Thyroid gland (tissue), 4 donors: ENCODE results near the gene HIPK3.

ENCODE experiments used
- CTCF ChIP-seq, 6 experiments: fragments of 200-600 bp in 3 of 6; fragments of 450-650 bp in 3 of 6; sonication (generic) in 3 of 6; IDR thresholded peaks; one replicate each; pipeline ENCODE4 v1.5.1; 2016 to 2019; ENCODE audit warnings: antibody characterized with exemption in 6 of 6, mild to moderate bottlenecking in 2 of 6, inconsistent platforms in 1 of 6, moderate library complexity in 1 of 6
- POLR2A ChIP-seq, 2 donors: fragments of 450-650 bp; IDR thresholded peaks; one replicate each; pipeline ENCODE4 v1.6.1; 2017; ENCODE audit warnings: antibody characterized with exemption in 2 of 2, mild to moderate bottlenecking in 2 of 2, moderate library complexity in 1 of 2

- TF ChIP-seq POLR2A (IDR thresholded peaks at IDR 0.05) = no peak
- no peak for TF ChIP-seq CTCF (IDR thresholded peaks at IDR 0.05)
Measured at GRCh38 chr11:33211153-33211552, 46.0 kb upstream of the HIPK3 start.
